Fibroblast of the aortic adventitia (primary cell): ENCODE data around the gene AGRP. TPM values are rescaled to one million over a fixed set of nuclear protein-coding genes. Genes with fewer than 3 reads are reported as not detected.
A peak's percentile ranks its signal among the peaks of the same experiment; 100 is the strongest.

Experiments used
- DNase-seq: peaks from one replicate; pipeline ENCODE4 v3.0.0-alpha.2; 2010; ENCODE audit warnings: low read depth
- H3K4me3 ChIP-seq: 2 replicates; pipeline ENCODE4 v1.5.1; 2011; ENCODE audit warnings: low read depth, mild to moderate bottlenecking, control low read depth, low read length, moderate library complexity
- total RNA-seq: library from RNA; depleted of rRNA; stranded (reverse); fragments of >200 nt; gene quantifications from 2 replicates; pipeline ENCODE4 v1.2.3, GENCODE V29; 2012; ENCODE audit warnings: low replicate concordance
- TF ChIP-seq, protein P1 (sequence below): IDR thresholded peaks from 2 replicates; pipeline ENCODE4 v1.5.1; 2011; ENCODE audit warnings: mild to moderate bottlenecking, low read length, control low read depth, inconsistent platforms; ENCODE audit not compliant: insufficient read depth

AGRP gene, protein sequence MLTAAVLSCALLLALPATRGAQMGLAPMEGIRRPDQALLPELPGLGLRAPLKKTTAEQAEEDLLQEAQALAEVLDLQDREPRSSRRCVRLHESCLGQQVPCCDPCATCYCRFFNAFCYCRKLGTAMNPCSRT
- not detected in 2 replicates for total RNA-seq

DNA sequence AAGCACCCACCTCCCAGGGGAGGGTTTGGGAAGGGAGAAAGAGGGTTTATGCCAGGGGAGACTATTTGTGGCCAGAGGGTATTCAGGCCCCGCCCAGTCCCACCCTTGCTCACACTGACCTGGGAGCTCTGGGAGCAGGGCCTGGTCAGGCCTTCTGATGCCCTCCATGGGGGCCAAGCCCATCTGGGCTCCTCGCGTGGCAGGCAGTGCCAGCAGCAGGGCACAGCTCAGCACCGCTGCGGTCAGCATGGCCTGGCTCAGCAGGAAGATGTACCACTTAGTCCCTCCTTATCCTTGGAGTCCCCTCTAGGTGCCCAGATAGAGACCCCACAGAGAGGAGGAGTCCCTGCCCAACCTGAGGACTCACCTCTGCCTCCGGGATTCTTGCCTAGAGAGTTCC, at the start of gene AGRP:
Gene AGRP (minus strand): TSS at position 398 of the 400 bp plus-strand sequence. CDS start 149 bp downstream, at position 249.
- DNase-seq = no peak
- TF ChIP-seq, protein P1, sequence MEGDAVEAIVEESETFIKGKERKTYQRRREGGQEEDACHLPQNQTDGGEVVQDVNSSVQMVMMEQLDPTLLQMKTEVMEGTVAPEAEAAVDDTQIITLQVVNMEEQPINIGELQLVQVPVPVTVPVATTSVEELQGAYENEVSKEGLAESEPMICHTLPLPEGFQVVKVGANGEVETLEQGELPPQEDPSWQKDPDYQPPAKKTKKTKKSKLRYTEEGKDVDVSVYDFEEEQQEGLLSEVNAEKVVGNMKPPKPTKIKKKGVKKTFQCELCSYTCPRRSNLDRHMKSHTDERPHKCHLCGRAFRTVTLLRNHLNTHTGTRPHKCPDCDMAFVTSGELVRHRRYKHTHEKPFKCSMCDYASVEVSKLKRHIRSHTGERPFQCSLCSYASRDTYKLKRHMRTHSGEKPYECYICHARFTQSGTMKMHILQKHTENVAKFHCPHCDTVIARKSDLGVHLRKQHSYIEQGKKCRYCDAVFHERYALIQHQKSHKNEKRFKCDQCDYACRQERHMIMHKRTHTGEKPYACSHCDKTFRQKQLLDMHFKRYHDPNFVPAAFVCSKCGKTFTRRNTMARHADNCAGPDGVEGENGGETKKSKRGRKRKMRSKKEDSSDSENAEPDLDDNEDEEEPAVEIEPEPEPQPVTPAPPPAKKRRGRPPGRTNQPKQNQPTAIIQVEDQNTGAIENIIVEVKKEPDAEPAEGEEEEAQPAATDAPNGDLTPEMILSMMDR = no peak
- peak within 1 kb of the TSS; percentile 5 for H3K4me3 ChIP-seq

DNA sequence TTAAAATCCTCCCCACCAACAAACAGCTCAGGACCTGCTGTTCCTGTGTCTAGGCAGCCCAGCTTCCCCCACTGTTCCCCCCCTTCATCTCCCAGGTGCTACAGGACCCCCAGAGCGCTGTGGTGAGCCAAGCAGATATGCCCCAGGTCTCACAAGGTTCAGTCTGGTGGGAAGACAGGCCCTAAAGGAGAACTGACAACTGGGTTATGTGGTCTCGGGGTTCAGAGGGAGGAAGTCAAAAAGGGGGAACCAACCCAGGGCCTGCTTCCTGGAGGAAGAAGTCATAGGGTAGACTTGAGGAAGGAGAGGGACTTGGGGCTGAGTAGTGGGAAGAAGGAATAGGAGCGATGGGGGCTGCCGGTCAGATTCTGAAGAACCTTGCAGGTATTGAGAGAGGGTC, 47.9 kb upstream of the AGRP start:
- TF ChIP-seq, protein P1 = no peak
- peak overlapping the region; percentile 89 for H3K4me3 ChIP-seq

DNA sequence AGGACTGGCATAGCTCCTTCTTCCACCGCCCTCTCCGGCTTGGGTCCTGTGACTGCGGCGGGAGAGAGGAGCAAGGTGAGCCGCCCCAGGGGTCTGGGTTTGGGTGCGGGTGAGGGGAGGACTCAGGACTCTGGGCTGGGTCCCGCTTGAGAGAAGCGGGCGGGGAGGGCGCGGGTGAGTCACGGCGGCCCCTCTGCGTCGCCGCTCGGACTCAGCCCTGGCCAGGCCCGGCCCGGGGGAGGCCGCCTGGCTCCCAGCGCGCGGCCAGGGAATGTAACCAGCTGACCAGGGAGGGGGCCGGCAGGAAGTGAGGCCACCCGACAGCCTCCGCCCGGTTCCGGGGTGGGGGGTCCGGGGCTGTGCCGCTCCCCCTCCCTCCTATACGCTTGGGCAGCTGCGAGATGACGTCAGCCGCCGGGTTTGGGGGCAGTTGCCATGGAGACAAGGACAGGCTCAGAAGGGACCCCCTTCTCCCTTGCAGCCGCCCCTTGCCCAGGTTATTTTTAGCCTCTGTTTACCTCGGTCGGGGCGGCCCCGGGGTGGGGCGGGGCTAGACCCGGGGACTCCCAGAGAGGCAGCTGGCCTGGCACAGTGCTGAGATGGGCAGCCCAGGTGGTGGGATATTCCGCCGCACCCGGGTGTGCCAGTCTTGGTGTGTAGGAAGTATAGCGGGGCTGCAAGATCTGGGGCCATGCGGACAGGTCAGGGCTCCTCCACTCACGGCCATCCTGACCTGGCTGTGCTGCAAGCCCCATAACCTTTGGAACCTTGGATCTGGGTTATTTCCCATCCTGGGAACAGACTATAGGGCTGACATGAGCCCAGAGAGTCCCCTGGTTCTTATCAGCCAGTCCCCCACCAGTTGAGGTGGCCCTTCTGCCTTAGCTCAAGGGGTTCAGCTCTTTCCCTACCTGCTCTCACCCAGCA, 46.9 kb upstream of the AGRP start:
- peak overlapping the region; percentile 89 for H3K4me3 ChIP-seq
- peak; percentile 72 for DNase-seq
- TF ChIP-seq, protein P1 = no peak

More for the DNA sequence above, 47.9 kb upstream of the AGRP start:
- DNase-seq = no peak

DNA sequence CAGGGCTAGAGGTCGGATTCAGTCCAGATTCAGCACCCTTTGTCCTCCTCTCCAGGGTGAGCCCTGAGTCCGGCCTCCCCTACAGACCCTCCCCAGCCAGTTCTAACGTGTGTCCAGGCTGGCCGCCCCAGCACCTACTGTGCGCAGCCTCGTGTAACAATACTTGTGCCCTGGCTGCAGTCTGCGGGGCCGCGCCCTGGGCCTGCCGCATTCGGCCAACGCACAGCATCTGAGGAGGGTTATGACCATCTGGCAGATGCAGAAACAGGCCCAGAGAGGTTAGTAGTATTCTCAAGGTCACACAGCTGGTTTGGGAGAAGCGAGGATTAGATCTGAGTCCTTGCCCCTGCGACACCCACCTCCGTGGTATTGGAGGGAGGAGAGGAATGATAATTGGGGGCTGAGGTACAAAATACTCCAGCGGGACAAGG, 46.2 kb upstream of the AGRP start:
- H3K4me3 ChIP-seq = peak overlapping the region; percentile 89
- DNase-seq = no peak
- TF ChIP-seq, protein P1 = no peak

DNA sequence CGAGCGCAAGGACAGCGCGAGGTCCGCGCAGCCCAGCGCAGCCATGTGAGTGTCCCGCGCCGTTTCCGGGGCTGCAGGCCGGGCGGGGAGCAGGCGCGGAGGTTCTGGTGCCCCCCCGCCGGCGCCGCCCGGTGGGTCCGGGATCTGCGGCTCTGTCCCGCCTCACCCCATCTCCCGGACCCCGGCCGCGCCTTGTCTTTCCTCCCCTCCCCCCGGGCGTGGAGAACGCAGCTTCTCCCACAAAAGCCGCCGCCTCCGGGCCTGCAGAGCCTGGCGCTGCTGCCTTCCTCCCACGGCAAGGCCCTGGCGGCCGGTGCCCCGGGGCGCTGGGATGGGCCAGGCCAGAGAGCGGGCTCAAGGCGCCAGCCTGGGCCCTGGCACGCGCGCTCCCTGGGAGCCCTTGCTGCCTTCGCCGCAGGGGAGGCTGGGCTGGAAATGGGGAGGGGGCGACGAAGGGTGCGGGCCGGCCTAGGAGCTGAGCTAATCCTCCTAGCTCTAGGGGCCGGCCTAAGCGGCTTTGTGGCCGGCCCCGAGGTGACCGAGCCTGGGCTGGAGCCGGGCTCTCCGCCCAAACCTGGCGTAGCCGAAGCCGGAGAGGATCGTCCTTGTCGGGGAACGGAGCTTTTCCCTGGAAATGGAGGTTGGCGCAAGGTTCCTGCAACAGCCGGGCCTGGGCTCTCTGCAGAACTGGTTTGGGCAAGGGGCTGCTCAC, 45.7 kb upstream of the AGRP start:
- DNase-seq = no peak
- TF ChIP-seq, protein P1 = no peak

DNA sequence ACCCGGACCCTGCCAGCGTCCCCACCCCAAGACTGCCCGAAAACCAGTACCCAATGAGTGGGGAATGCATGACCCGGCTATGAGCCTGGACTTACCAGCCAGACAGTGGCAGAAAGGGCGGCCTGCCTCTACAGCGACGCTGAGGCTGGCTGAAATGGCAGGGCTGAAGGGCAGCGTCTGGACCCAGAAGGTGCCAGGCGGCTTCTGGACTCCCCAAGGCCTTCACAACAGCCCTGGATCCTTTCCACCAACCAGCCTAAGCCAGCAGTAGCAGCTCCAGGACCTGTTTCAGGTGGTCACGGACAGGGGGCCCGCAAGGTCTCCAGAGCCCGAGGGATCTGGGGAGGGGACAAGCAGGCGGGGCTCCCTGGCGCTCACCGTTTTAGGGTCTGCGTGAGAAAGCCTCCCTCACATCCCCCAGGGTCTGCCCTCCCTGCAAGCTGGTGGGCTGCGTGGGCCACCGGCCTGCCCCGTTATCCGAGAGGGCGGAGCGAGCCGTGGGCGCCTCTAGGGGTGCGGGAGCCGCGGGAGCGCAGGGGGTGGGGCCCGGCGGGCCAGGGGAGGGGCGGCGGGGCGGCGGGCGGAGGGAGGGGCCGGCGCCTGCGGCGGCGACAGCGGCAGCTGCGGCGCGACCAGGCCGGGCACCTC, 45.0 kb upstream of the AGRP start, which contains the start of gene RIPOR1:
Gene RIPOR1 (plus strand): TSS at position 608 of the 648 bp plus-strand sequence. CDS start 9,618 bp downstream, outside the sequence.
- TF ChIP-seq, protein P1 = no peak
- peak within 1 kb of the TSS; percentile 89 for H3K4me3 ChIP-seq
- no peak for DNase-seq

More for the DNA sequence above, 45.7 kb upstream of the AGRP start:
- H3K4me3 ChIP-seq = peak overlapping the region; percentile 89
